ENCODE data around the gene SDF2L1. TPM values are rescaled to one million over a fixed set of nuclear protein-coding genes. Genes with fewer than 3 reads are reported as not detected.

SDF2L1 gene
- total and polyA plus RNA-seq, 2 of the 13 experiments (the other 11 are each of a cell fraction or from before 2014, with no cell fraction given): 18.0 to 57.4 TPM

GRCh38 chr22:21642584-21643448, 714 bp downstream of the SDF2L1 start (continued):
- TF ChIP-seq ISX (CRISPR knock-in tag; conservative IDR thresholded peaks at IDR 0.05) (no peak), ZNF768 (CRISPR knock-in tag; IDR thresholded peaks at IDR 0.05) (peak; percentile 17; the same call in 1 of the 2 replicates), DNMT3B (CRISPR knock-in tag; conservative IDR thresholded peaks at IDR 0.05) (no peak), ZNF563 (CRISPR knock-in tag; IDR thresholded peaks at IDR 0.05) (0 out of 2 replicates have a peak, but pooled peaks have one; percentile 19), GATAD1 (CRISPR knock-in tag; IDR thresholded peaks at IDR 0.05) (peak; percentile 34; the same call in 1 of the 2 replicates), MED1 (CRISPR knock-in tag; IDR thresholded peaks at IDR 0.05) (peak; percentile 18; the same call in 1 of the 2 replicates), ZNF280D (CRISPR knock-in tag; IDR thresholded peaks at IDR 0.05) (0 out of 2 replicates have a peak, but pooled peaks have one; percentile 35), IRF1 (CRISPR knock-in tag; IDR thresholded peaks at IDR 0.05; ENCODE audit: low read depth) (no peak), XRCC5 (optimal IDR thresholded peaks at IDR 0.05; ENCODE audit: low read length) (peak; percentile 90), SIN3A (IDR thresholded peaks at IDR 0.05; ENCODE audit: borderline replicate concordance, low read depth, low read length) (peak; percentile 40; the same call in 1 of the 2 replicates), HDAC2 (CRISPR knock-in tag; IDR thresholded peaks at IDR 0.05) (0 out of 2 replicates have a peak, but pooled peaks have one; percentile 27), TBX2 (CRISPR knock-in tag; IDR thresholded peaks at IDR 0.05; ENCODE audit: borderline replicate concordance) (peak; percentile 36; the same call in 1 of the 2 replicates), STAT5B (CRISPR knock-in tag; IDR thresholded peaks at IDR 0.05) (no peak), POLR2G (IDR thresholded peaks at IDR 0.05; ENCODE audit: low read depth, low read length) (peak; percentile 5; the same call in 1 of the 2 replicates)
- TF ChIP-seq, protein P1, sequence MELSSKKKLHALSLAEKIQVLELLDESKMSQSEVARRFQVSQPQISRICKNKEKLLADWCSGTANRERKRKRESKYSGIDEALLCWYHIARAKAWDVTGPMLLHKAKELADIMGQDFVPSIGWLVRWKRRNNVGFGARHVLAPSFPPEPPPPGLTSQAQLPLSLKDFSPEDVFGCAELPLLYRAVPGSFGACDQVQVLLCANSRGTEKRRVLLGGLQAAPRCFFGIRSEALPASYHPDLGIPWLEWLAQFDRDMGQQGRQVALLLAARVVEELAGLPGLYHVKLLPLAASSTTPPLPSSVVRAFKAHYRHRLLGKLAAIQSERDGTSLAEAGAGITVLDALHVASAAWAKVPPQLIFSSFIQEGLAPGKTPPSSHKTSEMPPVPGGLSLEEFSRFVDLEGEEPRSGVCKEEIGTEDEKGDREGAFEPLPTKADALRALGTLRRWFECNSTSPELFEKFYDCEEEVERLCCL (CRISPR knock-in tag; IDR thresholded peaks at IDR 0.05; ENCODE audit: borderline replicate concordance): 0 out of 2 replicates have a peak, but pooled peaks have one; percentile 50
- TF ChIP-seq, protein P2, sequence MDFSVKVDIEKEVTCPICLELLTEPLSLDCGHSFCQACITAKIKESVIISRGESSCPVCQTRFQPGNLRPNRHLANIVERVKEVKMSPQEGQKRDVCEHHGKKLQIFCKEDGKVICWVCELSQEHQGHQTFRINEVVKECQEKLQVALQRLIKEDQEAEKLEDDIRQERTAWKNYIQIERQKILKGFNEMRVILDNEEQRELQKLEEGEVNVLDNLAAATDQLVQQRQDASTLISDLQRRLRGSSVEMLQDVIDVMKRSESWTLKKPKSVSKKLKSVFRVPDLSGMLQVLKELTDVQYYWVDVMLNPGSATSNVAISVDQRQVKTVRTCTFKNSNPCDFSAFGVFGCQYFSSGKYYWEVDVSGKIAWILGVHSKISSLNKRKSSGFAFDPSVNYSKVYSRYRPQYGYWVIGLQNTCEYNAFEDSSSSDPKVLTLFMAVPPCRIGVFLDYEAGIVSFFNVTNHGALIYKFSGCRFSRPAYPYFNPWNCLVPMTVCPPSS (IDR thresholded peaks at IDR 0.05): no peak
- TF ChIP-seq, protein P3, sequence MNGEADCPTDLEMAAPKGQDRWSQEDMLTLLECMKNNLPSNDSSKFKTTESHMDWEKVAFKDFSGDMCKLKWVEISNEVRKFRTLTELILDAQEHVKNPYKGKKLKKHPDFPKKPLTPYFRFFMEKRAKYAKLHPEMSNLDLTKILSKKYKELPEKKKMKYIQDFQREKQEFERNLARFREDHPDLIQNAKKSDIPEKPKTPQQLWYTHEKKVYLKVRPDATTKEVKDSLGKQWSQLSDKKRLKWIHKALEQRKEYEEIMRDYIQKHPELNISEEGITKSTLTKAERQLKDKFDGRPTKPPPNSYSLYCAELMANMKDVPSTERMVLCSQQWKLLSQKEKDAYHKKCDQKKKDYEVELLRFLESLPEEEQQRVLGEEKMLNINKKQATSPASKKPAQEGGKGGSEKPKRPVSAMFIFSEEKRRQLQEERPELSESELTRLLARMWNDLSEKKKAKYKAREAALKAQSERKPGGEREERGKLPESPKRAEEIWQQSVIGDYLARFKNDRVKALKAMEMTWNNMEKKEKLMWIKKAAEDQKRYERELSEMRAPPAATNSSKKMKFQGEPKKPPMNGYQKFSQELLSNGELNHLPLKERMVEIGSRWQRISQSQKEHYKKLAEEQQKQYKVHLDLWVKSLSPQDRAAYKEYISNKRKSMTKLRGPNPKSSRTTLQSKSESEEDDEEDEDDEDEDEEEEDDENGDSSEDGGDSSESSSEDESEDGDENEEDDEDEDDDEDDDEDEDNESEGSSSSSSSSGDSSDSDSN (CRISPR knock-in tag; IDR thresholded peaks at IDR 0.05): 0 out of 2 replicates have a peak, but pooled peaks have one; percentile 30
- TF ChIP-seq, protein P4, sequence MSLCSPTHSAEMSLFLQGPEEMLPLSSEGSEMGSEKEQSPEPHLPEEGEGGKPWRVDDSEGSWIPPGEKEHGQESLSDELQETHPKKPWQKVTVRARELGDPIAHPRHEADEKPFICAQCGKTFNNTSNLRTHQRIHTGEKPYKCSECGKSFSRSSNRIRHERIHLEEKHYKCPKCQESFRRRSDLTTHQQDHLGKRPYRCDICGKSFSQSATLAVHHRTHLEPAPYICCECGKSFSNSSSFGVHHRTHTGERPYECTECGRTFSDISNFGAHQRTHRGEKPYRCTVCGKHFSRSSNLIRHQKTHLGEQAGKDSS (CRISPR knock-in tag; IDR thresholded peaks at IDR 0.05; ENCODE audit: borderline replicate concordance, low read depth): 0 out of 2 replicates have a peak, but pooled peaks have one; percentile 6
